Measurements from ENCODE around the gene RALY. TPM values are rescaled to one million over a fixed set of nuclear protein-coding genes. Genes with fewer than 3 reads are reported as not detected.

The RALY gene
- total and polyA plus RNA-seq, 10 of the 15 experiments (the other 5 are each of a cell fraction or from before 2014, with no cell fraction given), result 1.2 to 246 (median 137) TPM

DNA sequence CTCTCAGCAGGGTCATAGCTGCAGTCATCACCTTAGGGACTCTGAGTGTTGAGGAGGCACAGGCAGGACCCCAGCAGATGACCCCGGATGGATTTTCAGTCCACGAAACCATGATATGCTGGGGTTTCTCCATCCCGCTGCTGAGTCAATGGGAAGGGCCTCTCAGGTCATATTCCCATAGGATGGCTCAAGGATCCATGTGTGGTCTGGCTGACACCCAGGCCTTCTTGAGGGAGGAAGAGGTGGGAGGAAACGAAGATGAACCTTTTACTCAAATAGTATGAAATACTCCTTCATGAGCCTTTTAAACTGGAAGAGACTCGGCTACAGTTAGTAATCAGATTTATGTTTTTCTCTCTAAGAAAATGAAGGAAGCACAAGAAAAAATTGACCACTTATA, 10.3 kb upstream of the RALY start:
- no peaks in the 10 kb centered on the region for H3K36me3 ChIP-seq (ENCODE audit: control insufficient read depth in 2 of 2, insufficient read depth in 2 of 2, low read length in 1 of 2)
- H3K4me2 ChIP-seq (ENCODE audit: control insufficient read depth, insufficient read depth), result no peak overlapping the region
- no TSS peak for BruUV-seq (replicated peaks)
- no peak overlapping the region for H3K27ac ChIP-seq (ENCODE audit: control insufficient read depth, insufficient read depth)
- no peak for TF ChIP-seq CBX3 (IDR thresholded peaks at IDR 0.05; ENCODE audit: borderline replicate concordance, low read depth)
- H3K79me2 ChIP-seq (ENCODE audit: control insufficient read depth, insufficient read depth, low read length), result no peaks in the 10 kb centered on the region
- H4K20me1 ChIP-seq (ENCODE audit: control insufficient read depth, insufficient read depth), result no peaks in the 10 kb centered on the region
- H3K9me3 ChIP-seq (replicated peaks; ENCODE audit: control insufficient read depth, insufficient read depth, low read length), result no peaks in the 10 kb centered on the region
- FAIRE-seq (no peak), DNase-seq (ENCODE audit: low read depth, low spot score) (no peak), ATAC-seq (no peak)
- 53% methylated on average over 5 of the region's 5 CpGs for WGBS (ENCODE audit: insufficient coverage, insufficient replicate concordance, low lambda C conversion rate, missing lambda C conversion rate)
- ChIA-PET RAD21 (ENCODE audit: unreplicated experiment) (no interaction called here), SMC1A (ENCODE audit: uncharacterized antibody, unreplicated experiment) (interaction anchor here (0.6 kb wide), 1 partner anchor 199 kb away, joined by 3 read pairs; no protein-coding TSS in a partner anchor), CTCF (no interaction called here), POLR2A (interaction anchor here (0.7 kb wide), 2 partner anchors 10 to 22 kb away, joined by 5 to 8 read pairs; no protein-coding TSS in a partner anchor)
- H3K4me1 ChIP-seq (ENCODE audit: control insufficient read depth, insufficient read depth, low read length), result no peaks in the 10 kb centered on the region
- H3K9ac ChIP-seq (ENCODE audit: control insufficient read depth, insufficient read depth, low read length), result no peak overlapping the region
- no peak overlapping the region for H2AFZ ChIP-seq (ENCODE audit: control insufficient read depth, low read depth, low read length)
- H3K4me3 ChIP-seq, result no peak overlapping the region
- peaks cover 0 to 2% of the 10 kb centered on the region in 2 experiments; a peak in 2 of 4 replicates for H3K27me3 ChIP-seq (replicated peaks in 1 of 2; ENCODE audit: control insufficient read depth in 2 of 2, insufficient read depth in 2 of 2, low read length in 1 of 2)
- in situ Hi-C loops (cut with MboI) (no loop called here), intact Hi-C loops (cut with micrococcal nuclease; ENCODE audit: unreplicated experiment) (no loop called here)

DNA sequence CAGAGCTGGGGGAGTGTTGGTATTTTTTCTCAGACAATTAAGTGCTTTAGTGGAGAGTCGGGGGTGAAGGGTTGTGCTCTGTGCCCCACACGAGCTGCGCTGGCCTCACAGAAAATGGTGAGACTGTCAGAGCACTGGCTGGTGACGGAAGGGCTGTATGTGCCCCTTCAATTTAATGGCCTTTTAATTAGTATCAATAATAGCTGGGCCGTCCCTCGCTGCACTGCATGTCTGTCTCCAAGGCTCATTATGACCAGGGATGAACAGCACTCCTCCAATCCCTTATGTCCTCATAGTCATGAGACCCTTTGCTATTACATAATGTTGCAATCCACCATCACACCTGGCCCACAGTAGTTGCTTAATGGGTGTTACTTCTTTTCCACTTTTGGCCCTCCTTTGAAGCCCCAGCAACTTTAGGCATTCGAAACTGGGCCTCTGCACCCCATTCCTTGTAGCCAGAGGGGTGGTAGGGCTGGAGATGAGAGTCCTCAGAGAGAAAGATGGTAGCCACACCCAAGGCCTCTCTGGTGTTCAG, 9.5 kb upstream of the RALY start:
- SMC1A ChIA-PET (ENCODE audit: uncharacterized antibody, unreplicated experiment), result interaction anchor here (1.2 kb wide), 1 partner anchor 17 kb away, joined by 4 read pairs; no protein-coding TSS in a partner anchor
- Histone ChIP-seq H4K20me1 (ENCODE audit: control insufficient read depth, insufficient read depth) (peaks cover 3% of the 10 kb centered on the region; the same call in 1 of the 2 replicates), H3K9me3 (replicated peaks; ENCODE audit: control insufficient read depth, insufficient read depth, low read length) (no peaks in the 10 kb centered on the region), H3K27me3 (replicated peaks in 1 of 2; ENCODE audit: control insufficient read depth in 2 of 2, insufficient read depth in 2 of 2, low read length in 1 of 2) (peaks cover 0 to 2% of the 10 kb centered on the region in 2 experiments; a peak in 2 of 4 replicates), H3K4me3 (no peak overlapping the region), H3K36me3 (ENCODE audit: control insufficient read depth in 2 of 2, insufficient read depth in 2 of 2, low read length in 1 of 2) (no peaks in the 10 kb centered on the region), H3K79me2 (ENCODE audit: control insufficient read depth, insufficient read depth, low read length) (no peaks in the 10 kb centered on the region), H3K27ac (ENCODE audit: control insufficient read depth, insufficient read depth) (no peak overlapping the region), H3K9ac (ENCODE audit: control insufficient read depth, insufficient read depth, low read length) (no peak overlapping the region), H3K4me1 (ENCODE audit: control insufficient read depth, insufficient read depth, low read length) (no peaks in the 10 kb centered on the region), H3K4me2 (ENCODE audit: control insufficient read depth, insufficient read depth) (no peak overlapping the region), H2AFZ (ENCODE audit: control insufficient read depth, low read depth, low read length) (no peak overlapping the region)
- ATAC-seq (no peak), FAIRE-seq (no peak), DNase-seq (ENCODE audit: low read depth, low spot score) (no peak)
- POLR2A ChIA-PET, result no interaction called here
- in situ Hi-C loops (cut with MboI), result no loop called here
- intact Hi-C loops (cut with micrococcal nuclease; ENCODE audit: unreplicated experiment), result no loop called here
- no TSS peak for BruUV-seq (replicated peaks)
- 76% methylated on average over 7 of the region's 7 CpGs for WGBS (ENCODE audit: insufficient coverage, insufficient replicate concordance, low lambda C conversion rate, missing lambda C conversion rate)
- CTCF ChIA-PET, result interaction anchor here (0.5 to 1.3 kb wide), 2 partner anchors 55 to 121 kb away, joined by 3 to 4 read pairs; no protein-coding TSS in a partner anchor
- RAD21 ChIA-PET (ENCODE audit: unreplicated experiment), result no interaction called here
- TF ChIP-seq NBN (IDR thresholded peaks at IDR 0.05) (no peak), SREBF2 (IDR thresholded peaks at IDR 0.05; ENCODE audit: low read length) (no peak), ATF7 (IDR thresholded peaks at IDR 0.05; ENCODE audit: low read depth) (no peak), POLR2AphosphoS2 (IDR thresholded peaks at IDR 0.05; ENCODE audit: low read depth, low read length) (no peak), ZNF24 (IDR thresholded peaks at IDR 0.05) (no peak), SMAD1 (IDR thresholded peaks at IDR 0.05; ENCODE audit: low read depth, partially characterized antibody) (no peak)
- TF ChIP-seq, protein P1, sequence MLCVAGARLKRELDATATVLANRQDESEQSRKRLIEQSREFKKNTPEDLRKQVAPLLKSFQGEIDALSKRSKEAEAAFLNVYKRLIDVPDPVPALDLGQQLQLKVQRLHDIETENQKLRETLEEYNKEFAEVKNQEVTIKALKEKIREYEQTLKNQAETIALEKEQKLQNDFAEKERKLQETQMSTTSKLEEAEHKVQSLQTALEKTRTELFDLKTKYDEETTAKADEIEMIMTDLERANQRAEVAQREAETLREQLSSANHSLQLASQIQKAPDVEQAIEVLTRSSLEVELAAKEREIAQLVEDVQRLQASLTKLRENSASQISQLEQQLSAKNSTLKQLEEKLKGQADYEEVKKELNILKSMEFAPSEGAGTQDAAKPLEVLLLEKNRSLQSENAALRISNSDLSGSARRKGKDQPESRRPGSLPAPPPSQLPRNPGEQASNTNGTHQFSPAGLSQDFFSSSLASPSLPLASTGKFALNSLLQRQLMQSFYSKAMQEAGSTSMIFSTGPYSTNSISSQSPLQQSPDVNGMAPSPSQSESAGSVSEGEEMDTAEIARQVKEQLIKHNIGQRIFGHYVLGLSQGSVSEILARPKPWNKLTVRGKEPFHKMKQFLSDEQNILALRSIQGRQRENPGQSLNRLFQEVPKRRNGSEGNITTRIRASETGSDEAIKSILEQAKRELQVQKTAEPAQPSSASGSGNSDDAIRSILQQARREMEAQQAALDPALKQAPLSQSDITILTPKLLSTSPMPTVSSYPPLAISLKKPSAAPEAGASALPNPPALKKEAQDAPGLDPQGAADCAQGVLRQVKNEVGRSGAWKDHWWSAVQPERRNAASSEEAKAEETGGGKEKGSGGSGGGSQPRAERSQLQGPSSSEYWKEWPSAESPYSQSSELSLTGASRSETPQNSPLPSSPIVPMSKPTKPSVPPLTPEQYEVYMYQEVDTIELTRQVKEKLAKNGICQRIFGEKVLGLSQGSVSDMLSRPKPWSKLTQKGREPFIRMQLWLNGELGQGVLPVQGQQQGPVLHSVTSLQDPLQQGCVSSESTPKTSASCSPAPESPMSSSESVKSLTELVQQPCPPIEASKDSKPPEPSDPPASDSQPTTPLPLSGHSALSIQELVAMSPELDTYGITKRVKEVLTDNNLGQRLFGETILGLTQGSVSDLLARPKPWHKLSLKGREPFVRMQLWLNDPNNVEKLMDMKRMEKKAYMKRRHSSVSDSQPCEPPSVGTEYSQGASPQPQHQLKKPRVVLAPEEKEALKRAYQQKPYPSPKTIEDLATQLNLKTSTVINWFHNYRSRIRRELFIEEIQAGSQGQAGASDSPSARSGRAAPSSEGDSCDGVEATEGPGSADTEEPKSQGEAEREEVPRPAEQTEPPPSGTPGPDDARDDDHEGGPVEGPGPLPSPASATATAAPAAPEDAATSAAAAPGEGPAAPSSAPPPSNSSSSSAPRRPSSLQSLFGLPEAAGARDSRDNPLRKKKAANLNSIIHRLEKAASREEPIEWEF (IDR thresholded peaks at IDR 0.05; ENCODE audit: insufficient replicate concordance, low read depth, low read length), result no peak
- TF ChIP-seq, protein P2, sequence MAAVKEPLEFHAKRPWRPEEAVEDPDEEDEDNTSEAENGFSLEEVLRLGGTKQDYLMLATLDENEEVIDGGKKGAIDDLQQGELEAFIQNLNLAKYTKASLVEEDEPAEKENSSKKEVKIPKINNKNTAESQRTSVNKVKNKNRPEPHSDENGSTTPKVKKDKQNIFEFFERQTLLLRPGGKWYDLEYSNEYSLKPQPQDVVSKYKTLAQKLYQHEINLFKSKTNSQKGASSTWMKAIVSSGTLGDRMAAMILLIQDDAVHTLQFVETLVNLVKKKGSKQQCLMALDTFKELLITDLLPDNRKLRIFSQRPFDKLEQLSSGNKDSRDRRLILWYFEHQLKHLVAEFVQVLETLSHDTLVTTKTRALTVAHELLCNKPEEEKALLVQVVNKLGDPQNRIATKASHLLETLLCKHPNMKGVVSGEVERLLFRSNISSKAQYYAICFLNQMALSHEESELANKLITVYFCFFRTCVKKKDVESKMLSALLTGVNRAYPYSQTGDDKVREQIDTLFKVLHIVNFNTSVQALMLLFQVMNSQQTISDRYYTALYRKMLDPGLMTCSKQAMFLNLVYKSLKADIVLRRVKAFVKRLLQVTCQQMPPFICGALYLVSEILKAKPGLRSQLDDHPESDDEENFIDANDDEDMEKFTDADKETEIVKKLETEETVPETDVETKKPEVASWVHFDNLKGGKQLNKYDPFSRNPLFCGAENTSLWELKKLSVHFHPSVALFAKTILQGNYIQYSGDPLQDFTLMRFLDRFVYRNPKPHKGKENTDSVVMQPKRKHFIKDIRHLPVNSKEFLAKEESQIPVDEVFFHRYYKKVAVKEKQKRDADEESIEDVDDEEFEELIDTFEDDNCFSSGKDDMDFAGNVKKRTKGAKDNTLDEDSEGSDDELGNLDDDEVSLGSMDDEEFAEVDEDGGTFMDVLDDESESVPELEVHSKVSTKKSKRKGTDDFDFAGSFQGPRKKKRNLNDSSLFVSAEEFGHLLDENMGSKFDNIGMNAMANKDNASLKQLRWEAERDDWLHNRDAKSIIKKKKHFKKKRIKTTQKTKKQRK (IDR thresholded peaks at IDR 0.05; ENCODE audit: low read depth, low read length), result no peak

All from GM12878 (cell line).